Measurements from ENCODE around the gene ADCY7.

DNA sequence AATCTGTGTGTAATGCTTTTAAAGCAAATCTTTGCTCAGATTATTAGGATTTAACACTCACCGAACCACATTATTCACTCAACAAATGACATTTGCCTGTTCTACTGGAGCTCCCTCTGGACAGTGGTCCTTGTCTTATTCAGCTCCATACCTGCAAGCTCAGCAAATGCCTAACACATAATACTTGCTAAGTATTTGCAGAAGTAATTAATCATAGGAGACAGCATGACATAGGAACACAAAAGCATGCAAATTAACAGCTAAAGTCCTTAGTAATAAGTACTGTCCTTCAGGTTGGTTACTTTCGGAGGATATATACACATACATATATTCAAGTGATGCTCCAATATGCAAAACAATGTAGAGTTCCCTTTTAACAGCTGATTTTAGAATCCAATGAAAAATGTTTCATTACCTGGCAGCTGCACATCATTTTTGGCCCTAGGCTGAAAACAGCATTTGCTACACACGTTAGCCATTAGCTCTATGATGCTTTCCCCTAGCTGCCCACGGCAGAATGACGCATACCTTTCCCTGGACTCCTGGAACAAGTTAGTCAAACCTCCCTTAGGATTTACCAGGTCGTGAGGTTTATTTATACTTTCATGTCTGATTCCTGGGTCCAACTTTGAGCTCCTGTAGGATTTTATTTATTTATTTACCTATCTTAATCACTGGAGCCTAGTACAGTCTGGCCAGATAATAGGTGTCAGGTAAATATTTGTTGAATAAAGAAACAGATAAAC lies 93.9 kb downstream of the ADCY7 start:
- TF ChIP-seq, protein P1, sequence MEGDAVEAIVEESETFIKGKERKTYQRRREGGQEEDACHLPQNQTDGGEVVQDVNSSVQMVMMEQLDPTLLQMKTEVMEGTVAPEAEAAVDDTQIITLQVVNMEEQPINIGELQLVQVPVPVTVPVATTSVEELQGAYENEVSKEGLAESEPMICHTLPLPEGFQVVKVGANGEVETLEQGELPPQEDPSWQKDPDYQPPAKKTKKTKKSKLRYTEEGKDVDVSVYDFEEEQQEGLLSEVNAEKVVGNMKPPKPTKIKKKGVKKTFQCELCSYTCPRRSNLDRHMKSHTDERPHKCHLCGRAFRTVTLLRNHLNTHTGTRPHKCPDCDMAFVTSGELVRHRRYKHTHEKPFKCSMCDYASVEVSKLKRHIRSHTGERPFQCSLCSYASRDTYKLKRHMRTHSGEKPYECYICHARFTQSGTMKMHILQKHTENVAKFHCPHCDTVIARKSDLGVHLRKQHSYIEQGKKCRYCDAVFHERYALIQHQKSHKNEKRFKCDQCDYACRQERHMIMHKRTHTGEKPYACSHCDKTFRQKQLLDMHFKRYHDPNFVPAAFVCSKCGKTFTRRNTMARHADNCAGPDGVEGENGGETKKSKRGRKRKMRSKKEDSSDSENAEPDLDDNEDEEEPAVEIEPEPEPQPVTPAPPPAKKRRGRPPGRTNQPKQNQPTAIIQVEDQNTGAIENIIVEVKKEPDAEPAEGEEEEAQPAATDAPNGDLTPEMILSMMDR (conservative IDR thresholded peaks at IDR 0.05; ENCODE audit: low read depth, low read length): no peak
- no peak for TF ChIP-seq BHLHE40 (IDR thresholded peaks at IDR 0.05; ENCODE audit: low read depth, low read length)
- TF ChIP-seq POLR2A (IDR thresholded peaks at IDR 0.05; ENCODE audit: low read depth, low read length): no peak
- no peak for TF ChIP-seq MXI1 (IDR thresholded peaks at IDR 0.05; ENCODE audit: borderline replicate concordance, low read depth, low read length)
- TF ChIP-seq RFX5 (IDR thresholded peaks at IDR 0.05; ENCODE audit: low read depth, low read length): no peak
- TF ChIP-seq RCOR1 (IDR thresholded peaks at IDR 0.05; ENCODE audit: insufficient replicate concordance, low read length): no peak
- no peak for TF ChIP-seq CEBPB (IDR thresholded peaks at IDR 0.05; ENCODE audit: low read depth, low read length)
- TF ChIP-seq MAZ (IDR thresholded peaks at IDR 0.05; ENCODE audit: borderline replicate concordance, low read depth, low read length): no peak
- TF ChIP-seq RAD21 (IDR thresholded peaks at IDR 0.05; ENCODE audit: low read length): no peak
- TF ChIP-seq, protein P2, sequence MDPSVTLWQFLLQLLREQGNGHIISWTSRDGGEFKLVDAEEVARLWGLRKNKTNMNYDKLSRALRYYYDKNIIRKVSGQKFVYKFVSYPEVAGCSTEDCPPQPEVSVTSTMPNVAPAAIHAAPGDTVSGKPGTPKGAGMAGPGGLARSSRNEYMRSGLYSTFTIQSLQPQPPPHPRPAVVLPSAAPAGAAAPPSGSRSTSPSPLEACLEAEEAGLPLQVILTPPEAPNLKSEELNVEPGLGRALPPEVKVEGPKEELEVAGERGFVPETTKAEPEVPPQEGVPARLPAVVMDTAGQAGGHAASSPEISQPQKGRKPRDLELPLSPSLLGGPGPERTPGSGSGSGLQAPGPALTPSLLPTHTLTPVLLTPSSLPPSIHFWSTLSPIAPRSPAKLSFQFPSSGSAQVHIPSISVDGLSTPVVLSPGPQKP (IDR thresholded peaks at IDR 0.05; ENCODE audit: borderline replicate concordance, low read depth, low read length): no peak
- no peak for TF ChIP-seq SMC3 (IDR thresholded peaks at IDR 0.05; ENCODE audit: low read depth, low read length)
- TF ChIP-seq, protein P3, sequence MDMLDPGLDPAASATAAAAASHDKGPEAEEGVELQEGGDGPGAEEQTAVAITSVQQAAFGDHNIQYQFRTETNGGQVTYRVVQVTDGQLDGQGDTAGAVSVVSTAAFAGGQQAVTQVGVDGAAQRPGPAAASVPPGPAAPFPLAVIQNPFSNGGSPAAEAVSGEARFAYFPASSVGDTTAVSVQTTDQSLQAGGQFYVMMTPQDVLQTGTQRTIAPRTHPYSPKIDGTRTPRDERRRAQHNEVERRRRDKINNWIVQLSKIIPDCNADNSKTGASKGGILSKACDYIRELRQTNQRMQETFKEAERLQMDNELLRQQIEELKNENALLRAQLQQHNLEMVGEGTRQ (IDR thresholded peaks at IDR 0.05; ENCODE audit: low read depth, low read length): no peak
- TF ChIP-seq FOS (IDR thresholded peaks at IDR 0.05; ENCODE audit: low read depth, low read length): no peak
- no peak; the same call in 1 of the 2 replicates for TF ChIP-seq MAFK (IDR thresholded peaks at IDR 0.05; ENCODE audit: low read depth, low read length)

Data from IMR-90 (cell line).